Measurements from ENCODE around the gene NPAS3.

NPAS3 gene

DNA sequence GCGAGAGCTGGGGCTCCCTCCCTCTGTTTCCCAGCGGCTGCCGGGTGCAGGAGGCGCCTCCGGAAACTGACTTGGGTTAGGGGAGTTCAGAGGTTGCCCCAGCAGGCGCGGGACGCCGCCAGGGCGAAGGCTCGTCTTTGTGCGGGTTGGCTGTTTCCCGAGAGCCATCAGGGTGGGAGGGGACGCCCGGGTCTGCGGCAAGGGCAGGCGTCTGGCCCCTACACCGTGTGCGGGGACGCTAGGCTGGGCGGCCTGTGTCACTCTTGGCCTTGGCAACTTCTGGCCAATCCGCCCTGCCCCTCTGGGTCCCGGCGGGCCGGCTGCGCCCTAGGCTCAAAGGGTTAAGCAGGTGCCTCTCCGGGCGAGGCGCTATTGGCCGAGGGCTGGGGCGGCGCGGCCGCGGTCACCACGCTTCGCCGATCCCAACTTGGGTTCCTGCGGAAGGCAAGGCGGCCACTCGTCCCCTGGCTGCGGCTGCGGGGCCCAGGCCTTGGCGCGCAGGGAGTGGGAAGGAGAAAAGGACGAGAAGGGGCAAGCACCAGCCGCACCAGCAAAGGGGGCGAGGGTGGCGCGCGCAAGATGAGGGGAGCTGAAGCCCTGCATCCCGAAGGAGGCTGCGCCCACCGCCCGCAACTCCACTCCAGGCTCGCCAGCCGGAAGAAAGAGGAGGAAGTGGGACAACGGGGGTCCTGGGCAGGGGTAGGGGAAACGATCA, 5.6 kb upstream of the NPAS3 start:
- no peak for DNase-seq (ENCODE audit: low read depth)
- no peak for TF ChIP-seq CTCF (conservative IDR thresholded peaks at IDR 0.05; ENCODE audit: low read length)
- H3K4me3 ChIP-seq (ENCODE audit: low read length): peak overlapping the region; percentile 17

DNA sequence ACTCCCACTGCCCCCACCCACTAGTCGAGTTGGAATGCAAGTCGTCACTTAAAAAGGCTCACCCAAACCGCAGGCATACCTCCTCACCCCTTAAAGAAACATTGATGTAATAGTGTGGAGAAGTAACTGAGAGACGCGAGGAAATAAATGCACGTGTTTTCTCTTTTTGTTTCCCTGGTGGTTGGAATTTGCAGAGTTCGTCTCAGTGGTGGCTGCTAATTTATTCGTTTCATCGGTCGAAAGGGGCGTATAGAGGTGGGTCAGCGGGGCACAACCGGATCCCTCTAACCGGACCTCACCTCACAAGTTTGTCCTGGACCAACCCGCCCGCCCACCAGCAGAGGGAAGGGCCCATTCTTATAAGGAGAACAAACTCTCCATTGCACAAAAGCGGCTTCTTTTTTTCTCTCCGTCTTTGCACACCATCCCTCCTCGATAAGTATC, 5.0 kb upstream of the NPAS3 start:
- peak; percentile 51 for DNase-seq (ENCODE audit: low read depth)
- TF ChIP-seq CTCF (conservative IDR thresholded peaks at IDR 0.05; ENCODE audit: low read length): peak; percentile 51
- H3K4me3 ChIP-seq (ENCODE audit: low read length): peak overlapping the region; percentile 57

DNA sequence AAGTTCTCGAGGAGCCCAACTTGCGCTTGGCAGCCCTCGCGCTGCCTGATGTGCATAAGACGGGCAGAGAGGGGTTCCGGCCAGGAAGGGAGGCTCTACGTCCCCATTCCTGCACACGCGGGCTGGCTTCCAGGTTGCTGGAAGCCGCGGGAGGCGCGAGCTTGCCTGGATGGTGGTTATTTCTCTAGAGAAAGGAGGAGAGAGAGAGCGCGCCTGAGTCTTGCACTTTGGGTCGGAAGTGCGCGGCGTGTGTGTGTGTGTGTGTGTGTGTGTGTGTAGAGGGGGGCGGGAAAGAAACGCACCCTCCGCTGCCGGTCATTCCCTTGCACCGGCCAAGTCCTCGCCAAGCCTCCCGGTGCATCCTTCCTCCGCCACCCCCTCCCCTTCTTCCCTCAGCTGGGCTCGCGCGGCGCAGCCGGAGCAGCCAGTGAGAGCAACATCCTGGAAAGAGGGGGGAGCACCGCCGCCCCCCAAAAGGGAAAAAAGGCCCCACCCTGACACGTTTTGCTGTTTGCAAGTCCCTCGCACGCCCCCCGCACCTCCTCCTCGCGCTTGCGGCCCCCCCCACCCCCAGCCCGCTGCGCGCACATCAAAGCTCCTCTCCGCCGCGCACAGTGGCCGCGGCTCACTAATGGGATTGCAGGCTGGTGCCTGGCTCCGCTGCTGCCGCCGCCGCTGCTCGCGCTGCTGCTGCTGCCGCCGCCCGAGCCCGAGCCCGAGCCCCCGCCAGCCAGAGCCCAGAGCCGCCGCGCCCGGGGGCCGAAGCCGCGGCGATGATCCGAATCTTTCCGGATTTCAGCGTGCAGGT, 4.4 kb upstream of the NPAS3 start:
- DNase-seq (ENCODE audit: low read depth): peak; percentile 29
- H3K4me3 ChIP-seq (ENCODE audit: low read length): peak overlapping the region; percentile 57
- no peak for TF ChIP-seq CTCF (conservative IDR thresholded peaks at IDR 0.05; ENCODE audit: low read length)

- DNase-seq (ENCODE audit: low read depth): peak; percentile 4
- H3K4me3 ChIP-seq (ENCODE audit: low read length): peak overlapping the region; percentile 54
- TF ChIP-seq CTCF (conservative IDR thresholded peaks at IDR 0.05; ENCODE audit: low read length): no peak
Observed at GRCh38 chr14:32934881-32935633, 3.6 kb upstream of the NPAS3 start.

GRCh38 chr14:32939254-32940065, 781 bp downstream of the NPAS3 start:
- no peak for TF ChIP-seq CTCF (conservative IDR thresholded peaks at IDR 0.05; ENCODE audit: low read length)
- H3K4me3 ChIP-seq (ENCODE audit: low read length): peak overlapping the region; percentile 65
- peak; percentile 77 for DNase-seq (ENCODE audit: low read depth)

GRCh38 chr14:32940066-32940651, 1.5 kb downstream of the NPAS3 start:
- no peak for TF ChIP-seq CTCF (conservative IDR thresholded peaks at IDR 0.05; ENCODE audit: low read length)
- peak; percentile 6 for DNase-seq (ENCODE audit: low read depth)
- H3K4me3 ChIP-seq (ENCODE audit: low read length): peak overlapping the region; percentile 65
